IMR-90 (cell line): ENCODE results near the gene C11orf68.

Source experiments
- BHLHE40 ChIP-seq: fragments of 150-350 bp; IDR thresholded peaks from 2 replicates; pipeline ENCODE4 v1.6.1; 2016; ENCODE audit warnings: mild to moderate bottlenecking, low read depth, low read length
- CEBPB ChIP-seq: IDR thresholded peaks from 2 replicates; pipeline ENCODE4 v1.6.1; 2012; ENCODE audit warnings: low read depth, low read length, improper control_type of control experiment
- ELK1 ChIP-seq: fragments of 150-350 bp; IDR thresholded peaks from 2 replicates; pipeline ENCODE4 v1.6.1; 2016; ENCODE audit warnings: low read depth, mild to moderate bottlenecking, low read length, moderate library complexity, borderline replicate concordance
- FOS ChIP-seq: fragments of 150-350 bp; IDR thresholded peaks from 2 replicates; pipeline ENCODE4 v1.6.1; 2016; ENCODE audit warnings: low read depth, low read length
- MAZ ChIP-seq: IDR thresholded peaks from 2 replicates; pipeline ENCODE4 v1.6.1; 2012; ENCODE audit warnings: low read depth, mild to moderate bottlenecking, low read length, improper control_type of control experiment, moderate library complexity, borderline replicate concordance
- MXI1 ChIP-seq: IDR thresholded peaks from 2 replicates; pipeline ENCODE4 v1.6.1; 2012; ENCODE audit warnings: low read depth, mild to moderate bottlenecking, low read length, moderate library complexity, borderline replicate concordance
- POLR2A ChIP-seq: IDR thresholded peaks from 2 replicates; pipeline ENCODE4 v1.6.1; 2012; ENCODE audit warnings: mild to moderate bottlenecking, low read depth, low read length
- RAD21 ChIP-seq: IDR thresholded peaks from 2 replicates; pipeline ENCODE4 v1.6.1; 2012; ENCODE audit warnings: low read length, improper control_type of control experiment
- RCOR1 ChIP-seq: IDR thresholded peaks from 2 replicates; pipeline ENCODE4 v1.6.1; 2012; ENCODE audit warnings: mild to moderate bottlenecking, low read length, improper control_type of control experiment; ENCODE audit not compliant: insufficient replicate concordance
- RFX5 ChIP-seq: IDR thresholded peaks from 2 replicates; pipeline ENCODE4 v1.8.0; 2012; ENCODE audit warnings: low read depth, mild to moderate bottlenecking, low read length, moderate library complexity
- SMC3 ChIP-seq: fragments of 150-350 bp; IDR thresholded peaks from 2 replicates; pipeline ENCODE4 v1.6.1; 2016; ENCODE audit warnings: low read depth, mild to moderate bottlenecking, antibody characterized with exemption, low read length, moderate library complexity
- USF2 ChIP-seq: fragments of 150-350 bp; IDR thresholded peaks from 2 replicates; pipeline ENCODE4 v1.6.1; 2017; ENCODE audit warnings: mild to moderate bottlenecking, antibody characterized with exemption, low read length, low read depth
- TF ChIP-seq, protein P1 (sequence below): conservative IDR thresholded peaks from 2 replicates; pipeline ENCODE4 v1.5.1; 2012; ENCODE audit warnings: mild to moderate bottlenecking, low read depth, low read length, improper control_type of control experiment

GRCh38 chr11:65871811-65872548 lies 46.9 kb downstream of the C11orf68 start:
- TF ChIP-seq RAD21 (peak; percentile 12; the same call in 1 of the 2 replicates), USF2 (no peak), POLR2A (no peak), FOS (no peak), MXI1 (no peak), CEBPB (no peak), RFX5 (no peak), RCOR1 (no peak), BHLHE40 (no peak), MAZ (no peak), ELK1 (no peak), SMC3 (0 out of 2 replicates have a peak, but pooled peaks have one; percentile 6)
- TF ChIP-seq, protein P1, sequence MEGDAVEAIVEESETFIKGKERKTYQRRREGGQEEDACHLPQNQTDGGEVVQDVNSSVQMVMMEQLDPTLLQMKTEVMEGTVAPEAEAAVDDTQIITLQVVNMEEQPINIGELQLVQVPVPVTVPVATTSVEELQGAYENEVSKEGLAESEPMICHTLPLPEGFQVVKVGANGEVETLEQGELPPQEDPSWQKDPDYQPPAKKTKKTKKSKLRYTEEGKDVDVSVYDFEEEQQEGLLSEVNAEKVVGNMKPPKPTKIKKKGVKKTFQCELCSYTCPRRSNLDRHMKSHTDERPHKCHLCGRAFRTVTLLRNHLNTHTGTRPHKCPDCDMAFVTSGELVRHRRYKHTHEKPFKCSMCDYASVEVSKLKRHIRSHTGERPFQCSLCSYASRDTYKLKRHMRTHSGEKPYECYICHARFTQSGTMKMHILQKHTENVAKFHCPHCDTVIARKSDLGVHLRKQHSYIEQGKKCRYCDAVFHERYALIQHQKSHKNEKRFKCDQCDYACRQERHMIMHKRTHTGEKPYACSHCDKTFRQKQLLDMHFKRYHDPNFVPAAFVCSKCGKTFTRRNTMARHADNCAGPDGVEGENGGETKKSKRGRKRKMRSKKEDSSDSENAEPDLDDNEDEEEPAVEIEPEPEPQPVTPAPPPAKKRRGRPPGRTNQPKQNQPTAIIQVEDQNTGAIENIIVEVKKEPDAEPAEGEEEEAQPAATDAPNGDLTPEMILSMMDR: 0 out of 2 replicates have a peak, but pooled peaks have one; percentile 23
